H54 (cell line): ENCODE measurements around the gene POU5F2.

Source experiments
- DNase-seq: peaks from one replicate; pipeline ENCODE4 v3.0.0; 2011; ENCODE audit warnings: low spot score, mixed read lengths; ENCODE audit not compliant: insufficient read length
- FAIRE-seq: peaks from 3 replicates; lab custom pipeline; 2011; peaks lifted over from hg19 to GRCh38; lab: Jason Lieb, UNC
- POLR2A ChIP-seq: IDR thresholded peaks from 2 replicates; pipeline ENCODE4 v1.6.1; 2011; ENCODE audit warnings: low read depth, mild to moderate bottlenecking, low read length

POU5F2 gene

GRCh38 chr5:93741136-93741811 lies at the start of gene POU5F2:
TSS of gene POU5F2 (minus strand) at chr5:93741600. CDS start at chr5:93741563, 37 bp downstream.
- no peak for FAIRE-seq
- DNase-seq, result no peak
- no peak for TF ChIP-seq POLR2A

- no peak for DNase-seq
- no peak for FAIRE-seq
- no peak for TF ChIP-seq POLR2A
Measured at GRCh38 chr5:93790401-93790800, 49.0 kb upstream of the POU5F2 start.

- peak; percentile 2 for DNase-seq
- TF ChIP-seq POLR2A, result no peak
- FAIRE-seq, result no peak
Measured at GRCh38 chr5:93789173-93790067, 48.0 kb upstream of the POU5F2 start.

- FAIRE-seq (no peak), DNase-seq (no peak)
- no peak for TF ChIP-seq POLR2A
Measured at GRCh38 chr5:93787598-93787997, 46.2 kb upstream of the POU5F2 start.

- FAIRE-seq (no peak), DNase-seq (no peak)
- no peak for TF ChIP-seq POLR2A
Measured at GRCh38 chr5:93785475-93785874, 44.1 kb upstream of the POU5F2 start.

- TF ChIP-seq POLR2A, result no peak
- DNase-seq (no peak), FAIRE-seq (no peak)
Measured at GRCh38 chr5:93782978-93783377, 41.6 kb upstream of the POU5F2 start.

GRCh38 chr5:93777620-93778019 lies 36.2 kb upstream of the POU5F2 start:
- FAIRE-seq (no peak), DNase-seq (no peak)
- TF ChIP-seq POLR2A, result no peak

GRCh38 chr5:93756372-93756771 lies 15.0 kb upstream of the POU5F2 start:
- FAIRE-seq, result no peak
- TF ChIP-seq POLR2A, result no peak

GRCh38 chr5:93755716-93756115 lies 14.3 kb upstream of the POU5F2 start:
- DNase-seq, result no peak
- no peak for TF ChIP-seq POLR2A
- no peak for FAIRE-seq

More at GRCh38 chr5:93756372-93756771, 15.0 kb upstream of the POU5F2 start:
- DNase-seq, result no peak

GRCh38 chr5:93748875-93749397 lies 7.5 kb upstream of the POU5F2 start:
- TF ChIP-seq POLR2A, result no peak
- no peak for DNase-seq
- FAIRE-seq, result no peak

GRCh38 chr5:93746406-93747056 lies 5.1 kb upstream of the POU5F2 start:
- FAIRE-seq (peak; percentile 82), DNase-seq (no peak)
- TF ChIP-seq POLR2A, result no peak

- FAIRE-seq (no peak), DNase-seq (no peak)
- no peak for TF ChIP-seq POLR2A
Measured at GRCh38 chr5:93736284-93736683, 5.1 kb downstream of the POU5F2 start.

GRCh38 chr5:93735378-93735777 lies 6.0 kb downstream of the POU5F2 start:
- DNase-seq, result no peak
- no peak for TF ChIP-seq POLR2A
- no peak for FAIRE-seq

- no peak for TF ChIP-seq POLR2A
- FAIRE-seq (no peak), DNase-seq (no peak)
Measured at GRCh38 chr5:93731987-93732386, 9.4 kb downstream of the POU5F2 start.

GRCh38 chr5:93726595-93726994 lies 14.8 kb downstream of the POU5F2 start:
- TF ChIP-seq POLR2A, result no peak
- no peak for FAIRE-seq
- DNase-seq, result no peak
